HepG2 (cell line): ENCODE results near the gene RARG. TPM values are rescaled to one million over a fixed set of nuclear protein-coding genes. Genes with fewer than 3 reads are reported as not detected.

ENCODE experiments used
- BCL6 ChIP-seq: IDR thresholded peaks from 2 replicates; pipeline ENCODE4 v1.6.1; 2016; ENCODE audit warnings: missing genetic modification reagents, missing compliant biosample characterization
- CREB3 ChIP-seq: sonication (generic); formaldehyde crosslinking; IDR thresholded peaks from 2 replicates; pipeline ENCODE4 v1.5.0; 2020; ENCODE audit warnings: missing genetic modification reagents
- FOXO4 ChIP-seq: sonication (generic); formaldehyde crosslinking; conservative IDR thresholded peaks from 2 replicates; pipeline ENCODE4 v1.8.1; 2023; ENCODE audit warnings: missing genetic modification reagents
- FUBP1 ChIP-seq: sonication (generic); formaldehyde crosslinking; IDR thresholded peaks from 2 replicates; pipeline ENCODE4 v1.5.1; 2020; ENCODE audit warnings: missing genetic modification reagents, mild to moderate bottlenecking, borderline replicate concordance
- HMGXB4 ChIP-seq, 2 experiments: sonication (generic) in 1 of 2; formaldehyde crosslinking in 1 of 2; IDR thresholded peaks; 2 replicates each; pipeline versions ENCODE4 v1.4.0 to v1.6.1; 2018 to 2020; ENCODE audit warnings: missing genetic modification reagents in 2 of 2, borderline replicate concordance in 1 of 2, low read depth in 1 of 2, mild to moderate bottlenecking in 1 of 2, missing biosample characterization in 1 of 2
- MED1 ChIP-seq: sonication (generic); formaldehyde crosslinking; IDR thresholded peaks from 2 replicates; pipeline ENCODE4 v1.4.0; 2020; ENCODE audit warnings: missing genetic modification reagents
- RARG ChIP-seq: sonication (generic); formaldehyde crosslinking; IDR thresholded peaks from 2 replicates; pipeline ENCODE4 v1.4.0; 2020; ENCODE audit warnings: low read depth, mild to moderate bottlenecking, missing genetic modification reagents
- SNRNP70 ChIP-seq: fragments of 200-400 bp; formaldehyde crosslinking; IDR thresholded peaks from 2 replicates; pipeline ENCODE4 v1.6.1; 2017; ENCODE audit warnings: mild to moderate bottlenecking, low read depth, low read length, moderate library complexity
- TFDP2 ChIP-seq: sonication (generic); formaldehyde crosslinking; IDR thresholded peaks from 2 replicates; pipeline ENCODE4 v1.4.0; 2020; ENCODE audit warnings: missing genetic modification reagents
- ZFP62 ChIP-seq: sonication (generic); formaldehyde crosslinking; IDR thresholded peaks from 2 replicates; pipeline ENCODE4 v1.4.0; 2020; ENCODE audit warnings: missing genetic modification reagents
- ZNF331 ChIP-seq: sonication (generic); formaldehyde crosslinking; IDR thresholded peaks from 2 replicates; pipeline ENCODE4 v1.4.0; 2020; ENCODE audit warnings: missing genetic modification reagents
- ZNF720 ChIP-seq: sonication (generic); formaldehyde crosslinking; IDR thresholded peaks from 2 replicates; pipeline ENCODE4 v1.4.0; 2020; ENCODE audit warnings: missing genetic modification reagents
- polyA plus RNA-seq, 8 experiments: library from polyadenylated mRNA; depleted of rRNA in 3 of 8; stranded (reverse) in 7 of 8; unstranded in 1 of 8; fragments of >200 nt; fragmentation: Illumina TruSeq in 4 of 8; extraction: Trizol in 4 of 8; gene quantifications; 2 replicates each; pipeline versions ENCODE4 v1.2.1 to v1.2.3, GENCODE V29; 2011 to 2016; ENCODE audit warnings: low read depth in 4 of 8, missing spikeins in 1 of 8, mixed read lengths in 1 of 8; ENCODE audit not compliant: insufficient read depth in 1 of 8
- total RNA-seq, 5 experiments: library from RNA; depleted of rRNA; stranded (reverse); fragments of >200 nt; fragmentation: Illumina TruSeq; extraction: Trizol; gene quantifications; 2 replicates each; pipeline ENCODE4 v1.2.3, GENCODE V29; 2016; ENCODE audit warnings: low read depth in 1 of 5
- TF ChIP-seq, protein P1 (sequence below): sonication (generic); formaldehyde crosslinking; IDR thresholded peaks from 2 replicates; pipeline ENCODE4 v1.5.1; 2020; ENCODE audit warnings: missing genetic modification reagents, mild to moderate bottlenecking, borderline replicate concordance
- TF ChIP-seq, protein P2 (sequence below): sonication (generic); formaldehyde crosslinking; IDR thresholded peaks from 2 replicates; pipeline ENCODE4 v1.5.1; 2020; ENCODE audit warnings: mild to moderate bottlenecking, missing genetic modification reagents, moderate library complexity

The RARG gene
- total and polyA plus RNA-seq, 2 of the 13 experiments (the other 11 are each of a cell fraction or from before 2014, with no cell fraction given), result 0.77 to 1.5 TPM

- TF ChIP-seq FOXO4 (CRISPR knock-in tag) (no peak), CREB3 (CRISPR knock-in tag) (0 out of 2 replicates have a peak, but pooled peaks have one; percentile 74), TFDP2 (CRISPR knock-in tag) (peak; percentile 48; the same call in 1 of the 2 replicates), BCL6 (peak; percentile 12; the same call in 1 of the 2 replicates), ZNF331 (peak; percentile 65), SNRNP70 (no peak), ZNF720 (CRISPR knock-in tag) (no peak), FUBP1 (CRISPR knock-in tag) (no peak), HMGXB4 (CRISPR knock-in tag; IDR thresholded peaks at IDR 0.05; ENCODE audit: borderline replicate concordance in 1 of 2, low read depth in 1 of 2) (peak; percentile 55 to 82; a peak in 3 of 4 replicates), RARG (CRISPR knock-in tag) (no peak), ZFP62 (CRISPR knock-in tag) (no peak), MED1 (CRISPR knock-in tag) (peak; percentile 60)
- TF ChIP-seq, protein P1, sequence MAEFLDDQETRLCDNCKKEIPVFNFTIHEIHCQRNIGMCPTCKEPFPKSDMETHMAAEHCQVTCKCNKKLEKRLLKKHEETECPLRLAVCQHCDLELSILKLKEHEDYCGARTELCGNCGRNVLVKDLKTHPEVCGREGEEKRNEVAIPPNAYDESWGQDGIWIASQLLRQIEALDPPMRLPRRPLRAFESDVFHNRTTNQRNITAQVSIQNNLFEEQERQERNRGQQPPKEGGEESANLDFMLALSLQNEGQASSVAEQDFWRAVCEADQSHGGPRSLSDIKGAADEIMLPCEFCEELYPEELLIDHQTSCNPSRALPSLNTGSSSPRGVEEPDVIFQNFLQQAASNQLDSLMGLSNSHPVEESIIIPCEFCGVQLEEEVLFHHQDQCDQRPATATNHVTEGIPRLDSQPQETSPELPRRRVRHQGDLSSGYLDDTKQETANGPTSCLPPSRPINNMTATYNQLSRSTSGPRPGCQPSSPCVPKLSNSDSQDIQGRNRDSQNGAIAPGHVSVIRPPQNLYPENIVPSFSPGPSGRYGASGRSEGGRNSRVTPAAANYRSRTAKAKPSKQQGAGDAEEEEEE (CRISPR knock-in tag), result no peak
- TF ChIP-seq, protein P2, sequence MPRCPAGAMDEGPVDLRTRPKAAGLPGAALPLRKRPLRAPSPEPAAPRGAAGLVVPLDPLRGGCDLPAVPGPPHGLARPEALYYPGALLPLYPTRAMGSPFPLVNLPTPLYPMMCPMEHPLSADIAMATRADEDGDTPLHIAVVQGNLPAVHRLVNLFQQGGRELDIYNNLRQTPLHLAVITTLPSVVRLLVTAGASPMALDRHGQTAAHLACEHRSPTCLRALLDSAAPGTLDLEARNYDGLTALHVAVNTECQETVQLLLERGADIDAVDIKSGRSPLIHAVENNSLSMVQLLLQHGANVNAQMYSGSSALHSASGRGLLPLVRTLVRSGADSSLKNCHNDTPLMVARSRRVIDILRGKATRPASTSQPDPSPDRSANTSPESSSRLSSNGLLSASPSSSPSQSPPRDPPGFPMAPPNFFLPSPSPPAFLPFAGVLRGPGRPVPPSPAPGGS (CRISPR knock-in tag), result peak; percentile 11; the same call in 1 of the 2 replicates
Observed at GRCh38 chr12:53251477-53252348, 19.7 kb upstream of the RARG start (continued).
